Measurements from ENCODE around the gene KBTBD7. TPM values are rescaled to one million over a fixed set of nuclear protein-coding genes. Genes with fewer than 3 reads are reported as not detected.

The KBTBD7 gene
- total and polyA plus RNA-seq, 2 of the 8 experiments (the other 6 are each of a cell fraction or from before 2014, with no cell fraction given) = 10.2 to 17.4 TPM

GRCh38 chr13:41177616-41178015, 16.8 kb downstream of the KBTBD7 start:
- WGBS, 2 experiments (ENCODE audit: extremely low coverage in 1 of 2, insufficient coverage in 1 of 2, insufficient read length in 1 of 2, insufficient replicate concordance in 2 of 2, low coverage in 1 of 2, low lambda C conversion rate in 2 of 2, missing lambda C conversion rate in 1 of 2) = 47% methylated on average over 2 of the region's 2 CpGs; no CpG with 5 or more reads in 1 of the 2 experiments
- H3K23me2 ChIP-seq (ENCODE audit: low read depth, low read length) = no peaks in the 10 kb centered on the region
- no peak overlapping the region for H3K4me2 ChIP-seq (ENCODE audit: insufficient read depth in 1 of 2, low read depth in 2 of 2, low read length in 2 of 2)
- no peak overlapping the region for H4K91ac ChIP-seq (replicated peaks; ENCODE audit: insufficient read length, low read length)
- CTCF ChIA-PET (ENCODE audit: partially characterized antibody) = no interaction called here
- H3K27ac ChIP-seq (ENCODE audit: low read depth, low read length) = no peak overlapping the region
- no peak overlapping the region for H2BK5ac ChIP-seq (ENCODE audit: low read depth, low read length)
- H3K4ac ChIP-seq (replicated peaks; ENCODE audit: insufficient read length, low read depth, low read length) = no peak overlapping the region
- DNase-seq (ENCODE audit: low read depth in 1 of 2, low spot score in 2 of 2) (no peak), FAIRE-seq (no peak)
- H3K79me2 ChIP-seq (ENCODE audit: control insufficient read depth in 1 of 2, insufficient read depth in 2 of 2, low read length in 2 of 2) = no peaks in the 10 kb centered on the region
- H3K56ac ChIP-seq (replicated peaks; ENCODE audit: insufficient read length, low read depth, low read length) = no peak overlapping the region
- no peak overlapping the region for H2BK15ac ChIP-seq (ENCODE audit: low read length)
- no peak overlapping the region for H3K9ac ChIP-seq (replicated peaks in 1 of 4; ENCODE audit: extremely low read depth in 1 of 4, low read depth in 3 of 4, low read length in 3 of 4)
- TF ChIP-seq NRF1 (IDR thresholded peaks at IDR 0.05; ENCODE audit: low read depth, low read length) (no peak), CEBPB (IDR thresholded peaks at IDR 0.05; ENCODE audit: low read depth, low read length) (no peak), SP2 (IDR thresholded peaks at IDR 0.05; ENCODE audit: low read length) (no peak), SRF (IDR thresholded peaks at IDR 0.05; ENCODE audit: low read depth, low read length) (no peak), GTF2F1 (IDR thresholded peaks at IDR 0.05; ENCODE audit: borderline replicate concordance, low read depth, low read length) (no peak), CBX8 (IDR thresholded peaks at IDR 0.05; ENCODE audit: borderline replicate concordance, low read depth, low read length) (no peak), BRCA1 (IDR thresholded peaks at IDR 0.05; ENCODE audit: low read depth, low read length) (no peak)
- no peaks in the 10 kb centered on the region; a peak in 1 of 8 replicates for H3K36me3 ChIP-seq (ENCODE audit: control insufficient read depth in 2 of 4, insufficient read depth in 4 of 4, low read length in 3 of 4)
- no peak overlapping the region for H4K8ac ChIP-seq (ENCODE audit: extremely low read depth, insufficient read depth, low read length)
- POLR2A ChIA-PET (ENCODE audit: partially characterized antibody) = interaction anchor here (1.8 kb wide), 1 partner anchor 116 kb away, joined by 6 read pairs; the partner anchor contains the start of gene WBP4
- no peak overlapping the region for H3K4me3 ChIP-seq (ENCODE audit: extremely low read depth in 1 of 4, insufficient read depth in 2 of 4, low read depth in 3 of 4, low read length in 4 of 4)
- H4K20me1 ChIP-seq (replicated peaks in 1 of 2; ENCODE audit: control insufficient read depth in 1 of 2, insufficient read depth in 2 of 2, low read length in 2 of 2) = no peaks in the 10 kb centered on the region
- no peak overlapping the region for H3K18ac ChIP-seq (ENCODE audit: extremely low read depth, low read length)
- H4K5ac ChIP-seq (ENCODE audit: insufficient read length, low read depth, low read length) = no peak overlapping the region
- no peak overlapping the region for H2AK5ac ChIP-seq (ENCODE audit: low read depth, low read length)
- no peaks in the 10 kb centered on the region for H3K27me3 ChIP-seq (replicated peaks in 1 of 4; ENCODE audit: control insufficient read depth in 3 of 4, extremely low read depth in 1 of 4, insufficient read depth in 3 of 4, low read length in 3 of 4)
- H3K4me1 ChIP-seq (replicated peaks in 1 of 4; ENCODE audit: control insufficient read depth in 3 of 4, insufficient read depth in 4 of 4, low read length in 3 of 4) = no peaks in the 10 kb centered on the region
- H2BK20ac ChIP-seq (ENCODE audit: low read length) = no peak overlapping the region
- H2AFZ ChIP-seq (ENCODE audit: low read length) = no peak overlapping the region
- no peak overlapping the region for H3K23ac ChIP-seq (ENCODE audit: insufficient read length)
- no peaks in the 10 kb centered on the region for H3K79me1 ChIP-seq (ENCODE audit: low read depth, low read length)
- no peak overlapping the region for H2BK120ac ChIP-seq (replicated peaks; ENCODE audit: low read depth, low read length)
- H3K9me3 ChIP-seq (ENCODE audit: insufficient read depth in 2 of 2, low read depth in 1 of 2, low read length in 1 of 2) = peaks cover 12 to 14% of the 10 kb centered on the region in 2 experiments; a peak in 3 of 4 replicates
- no peak overlapping the region for H3K14ac ChIP-seq (ENCODE audit: insufficient read length)
- no peak overlapping the region for H2BK12ac ChIP-seq (ENCODE audit: low read depth, low read length)
